Naive thymus-derived CD4-positive, alpha-beta T cell (primary cell): ENCODE data around the gene PCDHGC5. TPM values are rescaled to one million over a fixed set of nuclear protein-coding genes. Genes with fewer than 3 reads are reported as not detected.

Source experiments
- ATAC-seq: fragments of 150-1000 bp; cut with Tn5 transposase; 2 replicates; pipeline ENCODE4 v1.10.0; 2021; ENCODE audit warnings: mild to moderate bottlenecking, moderate library complexity
- CTCF ChIA-PET: fragments of 350-600 bp; sonication (Branson Sonifier 250); formaldehyde crosslinking; loops from one replicate; lab custom pipeline; 2021; ENCODE audit warnings: antibody characterized with exemption; lab: Charles Lee
- POLR2A ChIA-PET: fragments of 350-600 bp; sonication (Branson Sonifier 250); formaldehyde crosslinking; loops from one replicate; lab custom pipeline; 2021; ENCODE audit warnings: antibody characterized with exemption, inconsistent platforms; lab: Charles Lee
- DNase-seq, 9 donors: peaks; one replicate each; pipeline versions ENCODE4 v3.0.0 to v3.0.0-alpha.2; 2020 to 2022; ENCODE audit warnings: mixed read lengths in 1 of 9
- H3K27ac ChIP-seq: one replicate; pipeline ENCODE4 v1.7.0; 2013; ENCODE audit warnings: mild to moderate bottlenecking, low read depth, low read length, moderate library complexity
- H3K27me3 ChIP-seq, 2 donors: one replicate each; pipeline ENCODE4 v1.7.0; 2013; ENCODE audit warnings: low read length in 2 of 2, mild to moderate bottlenecking in 2 of 2, moderate library complexity in 2 of 2; ENCODE audit not compliant: control insufficient read depth in 2 of 2, insufficient read depth in 2 of 2
- H3K36me3 ChIP-seq, 3 experiments: 1 replicate in 2 of 3; 2 replicates in 1 of 3; pipeline ENCODE4 v1.7.0; 2013; ENCODE audit warnings: low read length in 3 of 3, mild to moderate bottlenecking in 3 of 3, moderate library complexity in 1 of 3; ENCODE audit not compliant: insufficient read depth in 3 of 3, control insufficient read depth in 2 of 3
- H3K4me1 ChIP-seq, 2 donors: one replicate each; pipeline ENCODE4 v1.7.0; 2013; ENCODE audit warnings: low read length in 2 of 2, mild to moderate bottlenecking in 2 of 2, moderate library complexity in 1 of 2; ENCODE audit not compliant: control insufficient read depth in 2 of 2, insufficient read depth in 2 of 2
- H3K4me3 ChIP-seq: 2 replicates; pipeline ENCODE4 v1.7.0; 2013; ENCODE audit warnings: mild to moderate bottlenecking, low read length
- H3K9me3 ChIP-seq, 3 experiments: 1 replicate in 2 of 3; 2 replicates in 1 of 3; pipeline ENCODE4 v1.7.0; 2013; ENCODE audit warnings: low read length in 3 of 3; ENCODE audit not compliant: control insufficient read depth in 2 of 3
- H3K27ac Mint-ChIP-seq, 9 donors: one replicate each; pipeline ENCODE4 v1.8.0; 2020 to 2022; ENCODE audit warnings: mixed read lengths in 9 of 9, mild to moderate bottlenecking in 8 of 9, moderate library complexity in 5 of 9, inconsistent platforms in 2 of 9
- H3K27me3 Mint-ChIP-seq, 5 donors: one replicate each; pipeline ENCODE4 v1.8.0; 2021 to 2022; ENCODE audit warnings: mixed read lengths in 5 of 5, mild to moderate bottlenecking in 1 of 5
- H3K36me3 Mint-ChIP-seq, 5 donors: one replicate each; pipeline ENCODE4 v1.8.0; 2020 to 2022; ENCODE audit warnings: mixed read lengths in 5 of 5, mild to moderate bottlenecking in 3 of 5, inconsistent platforms in 1 of 5
- H3K4me1 Mint-ChIP-seq, 7 donors: one replicate each; pipeline ENCODE4 v1.8.0; 2020 to 2022; ENCODE audit warnings: mixed read lengths in 7 of 7, mild to moderate bottlenecking in 3 of 7, inconsistent platforms in 1 of 7
- H3K4me3 Mint-ChIP-seq, 10 donors: one replicate each; pipeline ENCODE4 v1.8.0; 2020 to 2022; ENCODE audit warnings: mild to moderate bottlenecking in 10 of 10, mixed read lengths in 10 of 10, moderate library complexity in 6 of 10, inconsistent platforms in 2 of 10
- H3K9me3 Mint-ChIP-seq, 11 donors: one replicate each; pipeline ENCODE4 v1.8.0; 2020 to 2022; ENCODE audit warnings: mixed read lengths in 11 of 11, mild to moderate bottlenecking in 4 of 11, inconsistent platforms in 1 of 11, moderate library complexity in 1 of 11
- intact Hi-C, 2 donors: fragments of 100-400 bp; cut with micrococcal nuclease; formaldehyde crosslinking; loops; one replicate each; pipeline ENCODE4 v1.15.1; 2023
- polyA plus RNA-seq, 2 donors: library from polyadenylated mRNA; unstranded; fragments of 300-500 nt; fragmentation: Illumina TruSeq; gene quantifications; one replicate each; pipeline ENCODE4 v1.2.3, GENCODE V29; 2021
- total RNA-seq, 6 experiments: library from RNA in 5 of 6; stranded (reverse) in 5 of 6; gene quantifications; 1 replicate in 5 of 6; 2 replicates in 1 of 6; pipeline ENCODE4 v1.2.3 and lab custom pipeline; 2021 to 2026

PCDHGC5 gene
- total and polyA plus RNA-seq, 7 experiments from 2014 or later = 0.13 TPM; not detected in 6

GRCh38 chr5:141517880-141518617, 29.2 kb downstream of the PCDHGC5 start:
- POLR2A ChIA-PET = interaction anchor here (0.6 to 0.7 kb wide), 2 partner anchors 87 to 246 kb away, joined by 3 read pairs; no protein-coding TSS in a partner anchor

DNA sequence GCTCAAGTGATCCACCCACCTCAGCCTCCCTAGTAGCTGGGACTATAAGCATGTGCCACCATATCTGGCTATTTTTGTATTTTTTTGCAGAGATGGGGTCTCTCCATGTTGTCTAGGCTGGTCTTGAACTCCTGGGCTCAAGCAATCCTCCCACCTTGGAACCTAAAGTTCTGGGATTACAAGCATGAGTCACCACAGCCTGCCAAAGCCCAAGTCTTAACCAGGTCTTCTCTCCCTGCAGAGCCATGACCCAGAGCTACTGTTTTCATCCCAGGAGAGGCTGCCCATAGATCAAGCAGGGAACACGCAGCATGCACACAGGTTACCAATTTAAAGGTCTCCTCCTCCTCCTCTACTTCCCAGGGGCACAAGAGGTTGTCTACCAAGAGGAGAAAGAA, 29.7 kb downstream of the PCDHGC5 start:
- no peak for ATAC-seq
- ChIA-PET CTCF (interaction anchor here (0.6 to 0.8 kb wide), 6 partner anchors 19 to 262 kb away, joined by 3 to 6 read pairs (median 3); partner anchors contain the start of gene PCDHGA10), POLR2A (interaction anchor here (0.6 to 0.7 kb wide), 2 partner anchors 86 to 247 kb away, joined by 3 read pairs; no protein-coding TSS in a partner anchor)
- Histone ChIP-seq H3K27ac (no peak overlapping the region), H3K36me3 (peaks cover 21 to 81% (median 45%) of the 10 kb centered on the region in 3 experiments), H3K27me3 (no peaks in the 10 kb centered on the region), H3K4me3 (no peak overlapping the region), H3K4me1 (peaks cover 0 to 16% of the 10 kb centered on the region in 2 donors), H3K9me3 (no peaks in the 10 kb centered on the region)
- H3K9me3 Mint-ChIP-seq = peaks cover 0 to under 1% (median 0%) of the 10 kb centered on the region in 11 donors
- H3K4me3 Mint-ChIP-seq = no peak overlapping the region
- H3K27ac Mint-ChIP-seq = peak overlapping the region in 2 of 9 donors; percentile 22 to 46
- no peak for DNase-seq
- intact Hi-C loops = no loop called here
- H3K4me1 Mint-ChIP-seq = peaks cover 9 to 41% (median 18%) of the 10 kb centered on the region in 7 donors
- H3K27me3 Mint-ChIP-seq = no peaks in the 10 kb centered on the region
- H3K36me3 Mint-ChIP-seq = peaks cover 6 to 47% (median 25%) of the 10 kb centered on the region in 5 donors

More at GRCh38 chr5:141517880-141518617, 29.2 kb downstream of the PCDHGC5 start:
- peaks cover 0 to 1% (median 0%) of the 10 kb centered on the region in 11 donors for H3K9me3 Mint-ChIP-seq
- DNase-seq (no peak), ATAC-seq (no peak)
- Histone ChIP-seq H3K27ac (no peak overlapping the region), H3K9me3 (no peaks in the 10 kb centered on the region), H3K4me1 (peaks cover 0 to 18% of the 10 kb centered on the region in 2 donors), H3K36me3 (peaks cover 17 to 76% (median 41%) of the 10 kb centered on the region in 3 experiments), H3K4me3 (no peak overlapping the region), H3K27me3 (no peaks in the 10 kb centered on the region)
- intact Hi-C loops = no loop called here
- H3K27ac Mint-ChIP-seq = peak overlapping the region in 3 of 9 donors; percentile 14 to 28 (median 21)
- peaks cover 13 to 41% (median 21%) of the 10 kb centered on the region in 7 donors for H3K4me1 Mint-ChIP-seq
- CTCF ChIA-PET = interaction anchor here (0.6 to 0.8 kb wide), 6 partner anchors 19 to 261 kb away, joined by 3 to 6 read pairs (median 3); partner anchors contain the start of gene PCDHGA10
- no peaks in the 10 kb centered on the region for H3K27me3 Mint-ChIP-seq
- peaks cover 6 to 47% (median 22%) of the 10 kb centered on the region in 5 donors for H3K36me3 Mint-ChIP-seq
- H3K4me3 Mint-ChIP-seq = no peak overlapping the region

DNA sequence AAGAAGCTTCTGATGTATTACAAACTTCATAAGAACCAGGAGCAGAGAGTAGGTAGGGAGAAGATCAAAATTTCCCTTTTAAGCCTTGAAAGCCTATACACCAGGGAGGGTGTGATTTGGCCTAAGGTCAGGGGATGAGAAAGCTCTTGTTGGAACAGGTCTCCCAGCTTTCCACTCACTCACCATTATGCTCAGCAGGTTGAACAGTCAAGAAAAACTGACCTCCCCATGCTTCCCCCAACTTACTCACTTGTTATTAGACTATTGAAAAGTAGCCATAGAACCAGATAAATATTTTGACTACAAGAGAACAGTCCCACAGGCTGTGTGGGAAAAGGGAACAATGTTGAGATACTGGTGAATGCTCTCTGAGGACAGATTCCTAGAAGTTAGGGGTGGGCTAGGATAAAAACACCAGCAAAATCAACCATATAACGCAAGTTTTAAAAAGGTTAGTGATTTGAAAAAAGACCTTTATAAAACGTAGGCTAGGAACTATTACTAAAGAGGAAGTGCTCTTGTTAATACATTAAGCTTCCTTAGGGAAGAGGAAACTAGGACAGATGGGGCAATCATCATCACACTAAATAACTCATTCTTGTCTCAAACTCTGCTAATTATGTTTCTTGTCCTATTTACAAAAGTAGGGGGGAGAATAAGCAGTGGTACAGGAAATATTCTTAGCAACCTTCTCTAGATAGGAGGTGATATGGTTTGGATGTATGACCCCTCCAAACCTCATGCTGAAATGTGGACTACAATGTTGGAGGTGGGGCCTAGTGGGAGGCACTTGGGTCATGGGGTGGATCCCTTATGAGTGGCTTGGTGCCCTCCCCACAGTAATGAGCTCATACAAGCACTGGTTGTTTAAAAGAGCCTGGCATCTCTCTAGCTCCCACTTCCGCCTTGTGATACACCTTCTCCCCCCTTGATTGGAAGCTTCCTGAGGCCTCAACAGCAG, 31.0 kb downstream of the PCDHGC5 start:
- H3K36me3 Mint-ChIP-seq = peaks cover 6 to 55% (median 31%) of the 10 kb centered on the region in 5 donors
- peaks cover 6 to 36% (median 13%) of the 10 kb centered on the region in 7 donors for H3K4me1 Mint-ChIP-seq
- H3K9me3 ChIP-seq = no peaks in the 10 kb centered on the region
- intact Hi-C loops = loop anchor here (5.0 kb wide), 2 partner anchors 42 to 423 kb away; no protein-coding TSS in a partner anchor
- H3K27ac Mint-ChIP-seq = peak overlapping the region in 2 of 9 donors; percentile 62 to 72
- peaks cover 0 to 6% of the 10 kb centered on the region in 2 donors for H3K4me1 ChIP-seq
- ChIA-PET POLR2A (no interaction called here), CTCF (interaction anchor here (0.5 to 0.8 kb wide), 2 partner anchors 45 to 91 kb away, joined by 3 read pairs; no protein-coding TSS in a partner anchor)
- H3K9me3 Mint-ChIP-seq = no peaks in the 10 kb centered on the region
- no peak for ATAC-seq
- DNase-seq = no peak
- H3K4me3 ChIP-seq = no peak overlapping the region
- peak overlapping the region in 1 of 10 donors; percentile 54 for H3K4me3 Mint-ChIP-seq
- no peaks in the 10 kb centered on the region for H3K27me3 Mint-ChIP-seq
- no peak overlapping the region for H3K27ac ChIP-seq
- peaks cover 28 to 90% (median 54%) of the 10 kb centered on the region in 3 experiments for H3K36me3 ChIP-seq
- H3K27me3 ChIP-seq = no peaks in the 10 kb centered on the region

GRCh38 chr5:141521244-141521781, 32.4 kb downstream of the PCDHGC5 start:
- Mint-ChIP-seq H3K36me3 (peaks cover 11 to 55% (median 36%) of the 10 kb centered on the region in 5 donors), H3K27me3 (no peaks in the 10 kb centered on the region), H3K4me3 (no peak overlapping the region), H3K27ac (peak overlapping the region in 4 of 9 donors; percentile 3 to 42 (median 17)), H3K9me3 (no peaks in the 10 kb centered on the region), H3K4me1 (peaks cover 6 to 29% (median 16%) of the 10 kb centered on the region in 7 donors)
- CTCF ChIA-PET = interaction anchor here (0.6 to 1.0 kb wide), 4 partner anchors 8 to 1367 kb away, joined by 3 to 5 read pairs (median 3); no protein-coding TSS in a partner anchor
- DNase-seq = no peak
- Histone ChIP-seq H3K4me3 (no peak overlapping the region), H3K9me3 (no peaks in the 10 kb centered on the region), H3K27ac (no peak overlapping the region), H3K27me3 (no peaks in the 10 kb centered on the region), H3K4me1 (peaks cover 0 to 6% of the 10 kb centered on the region in 2 donors), H3K36me3 (peaks cover 28 to 98% (median 59%) of the 10 kb centered on the region in 3 experiments)
- POLR2A ChIA-PET = interaction anchor here (0.9 kb wide), 1 partner anchor 9 kb away, joined by 3 read pairs; no protein-coding TSS in a partner anchor
- intact Hi-C loops = loop anchor here (5.0 kb wide), 2 partner anchors 41 to 424 kb away; no protein-coding TSS in a partner anchor
- ATAC-seq = peak; percentile 64

- no peaks in the 10 kb centered on the region for H3K27me3 ChIP-seq
- Mint-ChIP-seq H3K27me3 (no peaks in the 10 kb centered on the region), H3K4me1 (peaks cover 6 to 28% (median 16%) of the 10 kb centered on the region in 7 donors), H3K9me3 (no peaks in the 10 kb centered on the region), H3K36me3 (peaks cover 15 to 54% (median 39%) of the 10 kb centered on the region in 5 donors), H3K27ac (peak overlapping the region in 7 of 9 donors; percentile 4 to 76 (median 21)), H3K4me3 (no peak overlapping the region)
- POLR2A ChIA-PET = no interaction called here
- H3K4me3 ChIP-seq = no peak overlapping the region
- DNase-seq (no peak), ATAC-seq (no peak)
- H3K36me3 ChIP-seq = peaks cover 28 to 98% (median 69%) of the 10 kb centered on the region in 3 experiments
- CTCF ChIA-PET = interaction anchor here (0.9 to 3.9 kb wide), 3 partner anchors 9 to 36 kb away, joined by 4 to 30 read pairs (median 7); no protein-coding TSS in a partner anchor
- intact Hi-C loops = loop anchor here (5.0 kb wide), 2 partner anchors 40 to 425 kb away; no protein-coding TSS in a partner anchor
- H3K27ac ChIP-seq = no peak overlapping the region
- H3K4me1 ChIP-seq = peaks cover 0 to 6% of the 10 kb centered on the region in 2 donors
- no peaks in the 10 kb centered on the region for H3K9me3 ChIP-seq
These were observed 33.4 kb downstream of the PCDHGC5 start for GRCh38 chr5:141522301-141522700.
